ENCODE results near the gene SLC9A9.

DNA sequence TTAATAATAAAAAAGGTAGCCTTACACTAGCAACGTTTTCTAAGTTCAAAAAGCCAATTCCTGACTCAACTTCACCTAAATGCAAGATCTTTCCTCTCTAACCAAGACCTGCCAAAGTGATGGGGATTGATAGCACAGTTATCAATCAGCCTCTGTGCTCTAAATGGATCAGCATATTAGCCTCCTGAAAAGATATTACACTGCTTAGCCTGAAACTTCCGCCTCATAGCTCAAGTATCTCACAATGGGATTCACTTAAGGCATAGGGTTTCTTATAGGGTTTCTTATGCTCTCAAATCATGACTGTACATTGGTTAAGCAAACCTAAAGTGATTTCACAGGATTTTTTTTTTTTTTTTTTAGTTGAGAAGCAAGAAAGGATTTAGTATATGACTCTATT, 436 bp upstream of the SLC9A9 start:
- TF ChIP-seq, protein P1, sequence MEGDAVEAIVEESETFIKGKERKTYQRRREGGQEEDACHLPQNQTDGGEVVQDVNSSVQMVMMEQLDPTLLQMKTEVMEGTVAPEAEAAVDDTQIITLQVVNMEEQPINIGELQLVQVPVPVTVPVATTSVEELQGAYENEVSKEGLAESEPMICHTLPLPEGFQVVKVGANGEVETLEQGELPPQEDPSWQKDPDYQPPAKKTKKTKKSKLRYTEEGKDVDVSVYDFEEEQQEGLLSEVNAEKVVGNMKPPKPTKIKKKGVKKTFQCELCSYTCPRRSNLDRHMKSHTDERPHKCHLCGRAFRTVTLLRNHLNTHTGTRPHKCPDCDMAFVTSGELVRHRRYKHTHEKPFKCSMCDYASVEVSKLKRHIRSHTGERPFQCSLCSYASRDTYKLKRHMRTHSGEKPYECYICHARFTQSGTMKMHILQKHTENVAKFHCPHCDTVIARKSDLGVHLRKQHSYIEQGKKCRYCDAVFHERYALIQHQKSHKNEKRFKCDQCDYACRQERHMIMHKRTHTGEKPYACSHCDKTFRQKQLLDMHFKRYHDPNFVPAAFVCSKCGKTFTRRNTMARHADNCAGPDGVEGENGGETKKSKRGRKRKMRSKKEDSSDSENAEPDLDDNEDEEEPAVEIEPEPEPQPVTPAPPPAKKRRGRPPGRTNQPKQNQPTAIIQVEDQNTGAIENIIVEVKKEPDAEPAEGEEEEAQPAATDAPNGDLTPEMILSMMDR (IDR thresholded peaks at IDR 0.05), result no peak
- TF ChIP-seq POLR2A (IDR thresholded peaks at IDR 0.05), result no peak

Measured in uterus (tissue), 2 donors.